Mesenchymal stem cell (in vitro differentiated cells and primary cell): ENCODE data around the gene FYN.

Source experiments
- DNase-seq: peaks from one replicate; pipeline ENCODE4 v3.0.0-alpha.2; 2013
- H2AFZ ChIP-seq: one replicate; pipeline ENCODE4 v1.6.1; 2013; ENCODE audit warnings: low read depth, mild to moderate bottlenecking, control low read depth, inconsistent platforms, low read length, moderate library complexity
- H2AK5ac ChIP-seq: 2 replicates; pipeline ENCODE4 v1.6.1; 2013; ENCODE audit warnings: low read length, moderate library complexity, mild to moderate bottlenecking, inconsistent platforms; ENCODE audit not compliant: severe bottlenecking
- H2BK120ac ChIP-seq: one replicate; pipeline ENCODE4 v1.6.1; 2013; ENCODE audit warnings: low read depth, mild to moderate bottlenecking, inconsistent platforms, low read length, moderate library complexity
- H2BK12ac ChIP-seq, 2 experiments: one replicate each; pipeline ENCODE4 v1.6.1; 2013; ENCODE audit warnings: inconsistent platforms in 2 of 2, low read length in 2 of 2, mild to moderate bottlenecking in 2 of 2, moderate library complexity in 2 of 2, control low read depth in 1 of 2
- H2BK15ac ChIP-seq: one replicate; pipeline ENCODE4 v1.6.1; 2013; ENCODE audit warnings: mild to moderate bottlenecking, low read depth, inconsistent platforms; ENCODE audit not compliant: poor library complexity, severe bottlenecking
- H2BK5ac ChIP-seq: 2 replicates; pipeline ENCODE4 v1.6.1; 2013; ENCODE audit warnings: low read depth, mild to moderate bottlenecking, low read length, control low read depth, inconsistent platforms; ENCODE audit not compliant: poor library complexity, severe bottlenecking
- H3K14ac ChIP-seq, 2 experiments: one replicate each; pipeline ENCODE4 v1.6.1; 2013; ENCODE audit warnings: inconsistent platforms in 2 of 2, low read length in 2 of 2, control low read depth in 1 of 2, mild to moderate bottlenecking in 1 of 2, moderate library complexity in 1 of 2
- H3K18ac ChIP-seq, 2 experiments: one replicate each; pipeline ENCODE4 v1.6.1; 2013; ENCODE audit warnings: inconsistent platforms in 2 of 2, low read length in 2 of 2, control low read depth in 1 of 2, low read depth in 1 of 2, mild to moderate bottlenecking in 1 of 2
- H3K23ac ChIP-seq, 2 experiments: one replicate each; pipeline ENCODE4 v1.6.1; 2013; ENCODE audit warnings: inconsistent platforms in 2 of 2, low read length in 2 of 2, mild to moderate bottlenecking in 2 of 2, moderate library complexity in 2 of 2, control low read depth in 1 of 2
- H3K27ac ChIP-seq: 2 replicates; pipeline ENCODE4 v1.5.1; 2013; ENCODE audit warnings: mild to moderate bottlenecking, moderate library complexity, low read length, control low read depth, inconsistent platforms; ENCODE audit not compliant: poor library complexity, severe bottlenecking
- H3K27me3 ChIP-seq, 2 experiments: 2 replicates each; pipeline versions ENCODE4 v1.6.1 to v1.7.0; 2013; ENCODE audit warnings: low read length in 2 of 2, mild to moderate bottlenecking in 2 of 2, moderate library complexity in 2 of 2, control low read depth in 1 of 2, inconsistent platforms in 1 of 2; ENCODE audit not compliant: control insufficient read depth in 1 of 2, insufficient read depth in 1 of 2
- H3K36me3 ChIP-seq, 2 experiments: 2 replicates each; pipeline versions ENCODE4 v1.6.1 to v1.7.0; 2013; ENCODE audit warnings: low read length in 2 of 2, control low read depth in 1 of 2, inconsistent platforms in 1 of 2, low read depth in 1 of 2, mild to moderate bottlenecking in 1 of 2; ENCODE audit not compliant: insufficient read depth in 2 of 2, control insufficient read depth in 1 of 2
- H3K4ac ChIP-seq, 2 experiments: one replicate each; pipeline ENCODE4 v1.6.1; 2013; ENCODE audit warnings: inconsistent platforms in 2 of 2, low read length in 2 of 2, mild to moderate bottlenecking in 2 of 2, moderate library complexity in 2 of 2, control low read depth in 1 of 2, low read depth in 1 of 2
- H3K4me1 ChIP-seq: 2 replicates; pipeline ENCODE4 v1.6.1; 2013; ENCODE audit warnings: low read depth, low read length, control low read depth; ENCODE audit not compliant: control insufficient read depth, insufficient read depth
- H3K4me2 ChIP-seq: 2 replicates; pipeline ENCODE4 v1.6.1; 2013; ENCODE audit warnings: low read length, mild to moderate bottlenecking, inconsistent platforms; ENCODE audit not compliant: poor library complexity, severe bottlenecking
- H3K4me3 ChIP-seq, 2 experiments: 2 replicates each; pipeline versions ENCODE4 v1.5.1 to v1.7.0; 2013; ENCODE audit warnings: low read length in 2 of 2, mild to moderate bottlenecking in 2 of 2, control low read depth in 1 of 2, low read depth in 1 of 2; ENCODE audit not compliant: insufficient read depth in 1 of 2
- H3K79me1 ChIP-seq: replicated peaks from 2 replicates; pipeline ENCODE4 v1.6.1; 2013; ENCODE audit warnings: mild to moderate bottlenecking, control low read depth, low read length, inconsistent platforms; ENCODE audit not compliant: poor library complexity, severe bottlenecking
- H3K9ac ChIP-seq: 2 replicates; pipeline ENCODE4 v1.7.0; 2013; ENCODE audit warnings: mild to moderate bottlenecking, low read length, moderate library complexity
- H3K9me3 ChIP-seq: 2 replicates; pipeline ENCODE4 v1.7.0; 2013; ENCODE audit warnings: mild to moderate bottlenecking, low read length; ENCODE audit not compliant: control insufficient read depth
- H4K8ac ChIP-seq: one replicate; pipeline ENCODE4 v1.6.1; 2013; ENCODE audit warnings: inconsistent platforms, mild to moderate bottlenecking, low read length, moderate library complexity
- H4K91ac ChIP-seq: one replicate; pipeline ENCODE4 v1.6.1; 2013; ENCODE audit warnings: mild to moderate bottlenecking, low read length, inconsistent platforms
- WGBS: methylation state at CpG from one replicate; pipeline ENCODE4 v1.1.7; 2013; ENCODE audit warnings: mixed read lengths; 5-methylcytosine and 5-hydroxymethylcytosine counted together

Gene FYN

DNA sequence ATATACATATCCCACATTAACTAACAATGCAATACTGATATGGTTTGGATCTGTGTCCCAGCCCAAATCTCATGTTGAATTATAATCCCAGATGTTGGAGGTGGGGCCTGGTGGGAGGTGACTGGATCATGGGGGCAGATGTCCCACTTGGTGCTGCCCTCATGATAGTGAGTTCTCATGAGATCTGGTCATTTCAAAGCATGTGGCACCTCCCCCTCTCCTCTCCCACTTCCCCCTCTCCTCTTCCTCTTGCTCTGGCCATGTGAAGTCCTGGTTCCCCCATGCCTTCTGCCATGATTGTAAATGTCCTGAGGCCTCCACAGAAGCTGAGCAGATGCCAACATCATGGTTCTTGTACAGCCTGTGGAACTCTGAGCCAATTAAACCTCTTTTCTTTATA lies 71.2 kb downstream of the FYN start:
- H3K4ac ChIP-seq = no peak overlapping the region
- H2BK120ac ChIP-seq = no peak overlapping the region
- no peak overlapping the region for H3K4me3 ChIP-seq
- no peak overlapping the region for H2AFZ ChIP-seq
- no peak overlapping the region for H2AK5ac ChIP-seq
- H3K36me3 ChIP-seq = peaks cover 4 to 8% of the 10 kb centered on the region in 2 experiments
- peak overlapping the region in 1 of 2 experiments; percentile 88 for H3K18ac ChIP-seq
- no peak overlapping the region for H4K8ac ChIP-seq
- H3K27ac ChIP-seq = no peak overlapping the region
- no peak overlapping the region for H3K23ac ChIP-seq
- no peak overlapping the region for H3K14ac ChIP-seq
- no peak for DNase-seq
- no peak overlapping the region for H3K4me2 ChIP-seq
- no peak overlapping the region for H4K91ac ChIP-seq
- no peak overlapping the region for H3K9ac ChIP-seq
- no peak overlapping the region for H2BK5ac ChIP-seq
- peak overlapping the region in 1 of 2 experiments; percentile 47 for H2BK12ac ChIP-seq
- peaks cover 17% of the 10 kb centered on the region for H3K79me1 ChIP-seq
- peaks cover 23% of the 10 kb centered on the region for H3K4me1 ChIP-seq
- H3K9me3 ChIP-seq = no peaks in the 10 kb centered on the region
- no peak overlapping the region for H2BK15ac ChIP-seq
- no peaks in the 10 kb centered on the region for H3K27me3 ChIP-seq

- Histone ChIP-seq H3K4me2 (no peak overlapping the region), H3K79me1 (peaks cover 14% of the 10 kb centered on the region), H3K9ac (peak overlapping the region; percentile 57), H3K14ac (no peak overlapping the region), H2AFZ (no peak overlapping the region), H2BK120ac (no peak overlapping the region), H3K36me3 (peaks cover 4 to 8% of the 10 kb centered on the region in 2 experiments), H3K4me3 (no peak overlapping the region), H2BK5ac (no peak overlapping the region), H3K18ac (peak overlapping the region in 1 of 2 experiments; percentile 7), H3K27me3 (no peaks in the 10 kb centered on the region), H3K27ac (no peak overlapping the region), H3K9me3 (no peaks in the 10 kb centered on the region), H2BK12ac (no peak overlapping the region), H4K8ac (no peak overlapping the region), H2BK15ac (no peak overlapping the region), H2AK5ac (no peak overlapping the region), H3K4me1 (peaks cover 13% of the 10 kb centered on the region), H3K4ac (no peak overlapping the region), H3K23ac (no peak overlapping the region), H4K91ac (no peak overlapping the region)
- 96% methylated on average over 4 of the region's 4 CpGs for WGBS
- DNase-seq = no peak
Measured at GRCh38 chr6:111800821-111801220, 72.4 kb downstream of the FYN start.

DNA sequence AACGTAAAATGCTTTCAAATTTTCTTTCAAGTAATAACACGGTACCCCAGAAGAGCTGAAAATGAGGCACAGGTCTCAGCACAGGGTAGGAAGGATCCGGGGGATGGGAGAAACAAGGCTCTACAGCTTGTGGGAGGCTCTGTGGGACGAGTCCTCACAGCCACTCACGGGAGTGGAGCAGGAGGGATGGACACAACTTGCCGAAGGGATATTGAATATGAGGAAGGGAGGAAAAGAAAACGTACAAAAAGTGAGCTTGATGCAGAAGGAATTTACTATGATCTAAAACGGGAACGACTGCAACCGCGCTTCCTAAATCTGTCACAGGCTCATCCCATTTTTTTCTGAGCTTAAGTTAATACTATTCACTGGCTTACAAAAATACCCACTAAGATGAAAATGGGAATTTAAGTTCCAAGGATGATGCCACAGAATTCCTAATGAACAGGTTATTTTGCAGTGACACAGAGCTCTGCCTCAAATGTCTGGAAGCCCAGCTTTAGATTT lies 72.9 kb downstream of the FYN start:
- Histone ChIP-seq H3K27ac (no peak overlapping the region), H3K27me3 (no peaks in the 10 kb centered on the region), H3K14ac (no peak overlapping the region), H2BK12ac (peak overlapping the region in 1 of 2 experiments; percentile 54), H3K23ac (no peak overlapping the region), H3K4me2 (no peak overlapping the region), H4K91ac (no peak overlapping the region), H2AK5ac (no peak overlapping the region), H3K9ac (peak overlapping the region; percentile 57), H2BK15ac (no peak overlapping the region), H3K4me3 (peak overlapping the region in 1 of 2 experiments; percentile 8), H3K4ac (no peak overlapping the region), H3K4me1 (peaks cover 9% of the 10 kb centered on the region), H3K79me1 (peaks cover 14% of the 10 kb centered on the region), H4K8ac (no peak overlapping the region), H2BK120ac (no peak overlapping the region), H3K36me3 (peaks cover 4 to 8% of the 10 kb centered on the region in 2 experiments), H2AFZ (no peak overlapping the region), H2BK5ac (no peak overlapping the region), H3K18ac (no peak overlapping the region), H3K9me3 (no peaks in the 10 kb centered on the region)
- 96% methylated on average over 11 of the region's 11 CpGs for WGBS
- no peak for DNase-seq

- peaks cover 5% of the 10 kb centered on the region for H3K4me1 ChIP-seq
- H2BK15ac ChIP-seq = no peak overlapping the region
- no peak overlapping the region for H4K91ac ChIP-seq
- H3K4ac ChIP-seq = no peak overlapping the region
- peak overlapping the region in 1 of 2 experiments; percentile 25 for H3K18ac ChIP-seq
- DNase-seq = no peak
- H3K36me3 ChIP-seq = peaks cover 4 to 8% of the 10 kb centered on the region in 2 experiments
- H2BK5ac ChIP-seq = no peak overlapping the region
- H3K79me1 ChIP-seq = peaks cover 16% of the 10 kb centered on the region
- H3K9ac ChIP-seq = peak overlapping the region; percentile 57
- H3K23ac ChIP-seq = no peak overlapping the region
- no peak overlapping the region for H3K14ac ChIP-seq
- no peak overlapping the region for H2AK5ac ChIP-seq
- H2BK120ac ChIP-seq = no peak overlapping the region
- no peak overlapping the region for H2BK12ac ChIP-seq
- no peak overlapping the region for H2AFZ ChIP-seq
- no peak overlapping the region for H3K27ac ChIP-seq
- H3K27me3 ChIP-seq = no peaks in the 10 kb centered on the region
- H3K4me2 ChIP-seq = no peak overlapping the region
- no peaks in the 10 kb centered on the region for H3K9me3 ChIP-seq
- H3K4me3 ChIP-seq = peak overlapping the region in 1 of 2 experiments; percentile 8
- 95% methylated on average over 9 of the region's 11 CpGs for whole genome bisulfite sequencing
- no peak overlapping the region for H4K8ac ChIP-seq
Measured at GRCh38 chr6:111799576-111800258, 73.5 kb downstream of the FYN start.
